Measurements from ENCODE around the gene CHRM5.

The CHRM5 gene

DNA sequence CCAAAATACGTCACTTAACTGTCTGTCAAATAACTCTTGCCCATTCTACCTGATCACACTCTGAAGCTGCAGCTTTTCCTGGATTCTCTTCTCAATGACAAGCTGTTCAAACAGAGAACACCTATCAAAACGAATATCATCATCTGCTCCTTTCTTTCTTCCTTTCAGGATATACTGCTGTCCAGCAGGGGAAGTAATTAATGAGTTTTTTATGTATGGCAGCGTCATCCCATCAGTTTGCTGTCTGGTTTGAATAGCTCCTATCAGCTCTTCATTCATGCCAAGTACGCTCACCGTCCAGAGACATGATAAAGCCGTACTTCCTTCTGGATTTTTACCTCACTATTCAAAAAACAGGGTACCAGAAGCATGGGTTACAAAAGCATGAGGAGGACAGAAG, at the start of gene CHRM5:
TSS of gene CHRM5 (plus strand) at position 274 of the 400 bp plus-strand sequence. CDS start 94,221 bp downstream, outside the sequence.
- no peak for DNase-seq

DNA sequence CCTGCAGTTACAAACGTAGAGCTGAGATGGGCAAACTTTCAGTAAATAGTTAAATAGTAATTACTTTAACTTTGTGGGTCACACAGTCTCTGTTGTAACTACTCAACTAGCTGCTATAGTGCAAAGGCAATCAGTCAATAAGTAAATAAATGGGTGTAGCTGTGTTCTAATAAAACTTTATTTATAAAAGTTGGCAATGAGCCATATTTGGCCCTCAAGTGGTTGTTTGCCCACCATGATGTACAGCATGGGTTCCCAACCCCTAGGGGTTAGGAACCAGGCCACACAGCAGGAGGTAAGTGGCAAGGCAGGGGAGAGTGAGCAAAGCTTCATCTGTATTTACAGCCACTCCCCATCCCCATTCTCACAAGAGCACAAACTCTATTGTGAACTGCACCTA, 44.9 kb upstream of the CHRM5 start:
- no peak for DNase-seq

DNA sequence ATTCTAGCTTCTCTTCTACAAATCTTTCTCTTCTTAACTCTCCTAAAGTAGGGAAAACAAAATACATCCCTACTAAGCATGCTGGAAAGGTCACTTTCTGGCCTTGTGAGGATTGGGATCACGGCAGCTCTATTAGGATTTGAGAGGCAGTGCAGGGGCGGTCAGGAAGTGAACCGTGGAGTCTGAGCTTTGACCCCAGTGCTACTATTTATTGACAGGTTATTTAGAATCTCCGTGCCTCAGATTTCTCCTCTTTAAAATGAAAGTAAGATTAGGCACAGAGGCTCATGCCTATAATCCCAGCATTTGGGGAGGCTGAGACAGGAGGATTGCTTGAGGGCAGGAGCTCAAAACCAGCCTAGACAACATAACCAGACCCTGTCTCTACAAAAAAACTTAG, 42.0 kb upstream of the CHRM5 start:
- no peak for DNase-seq

- DNase-seq = no peak
Observed at GRCh38 chr15:33932734-33933133, 35.6 kb upstream of the CHRM5 start.

- no peak for DNase-seq
Observed at GRCh38 chr15:33934396-33934795, 33.9 kb upstream of the CHRM5 start.

- DNase-seq = no peak
Observed at GRCh38 chr15:33934921-33935320, 33.4 kb upstream of the CHRM5 start.

DNA sequence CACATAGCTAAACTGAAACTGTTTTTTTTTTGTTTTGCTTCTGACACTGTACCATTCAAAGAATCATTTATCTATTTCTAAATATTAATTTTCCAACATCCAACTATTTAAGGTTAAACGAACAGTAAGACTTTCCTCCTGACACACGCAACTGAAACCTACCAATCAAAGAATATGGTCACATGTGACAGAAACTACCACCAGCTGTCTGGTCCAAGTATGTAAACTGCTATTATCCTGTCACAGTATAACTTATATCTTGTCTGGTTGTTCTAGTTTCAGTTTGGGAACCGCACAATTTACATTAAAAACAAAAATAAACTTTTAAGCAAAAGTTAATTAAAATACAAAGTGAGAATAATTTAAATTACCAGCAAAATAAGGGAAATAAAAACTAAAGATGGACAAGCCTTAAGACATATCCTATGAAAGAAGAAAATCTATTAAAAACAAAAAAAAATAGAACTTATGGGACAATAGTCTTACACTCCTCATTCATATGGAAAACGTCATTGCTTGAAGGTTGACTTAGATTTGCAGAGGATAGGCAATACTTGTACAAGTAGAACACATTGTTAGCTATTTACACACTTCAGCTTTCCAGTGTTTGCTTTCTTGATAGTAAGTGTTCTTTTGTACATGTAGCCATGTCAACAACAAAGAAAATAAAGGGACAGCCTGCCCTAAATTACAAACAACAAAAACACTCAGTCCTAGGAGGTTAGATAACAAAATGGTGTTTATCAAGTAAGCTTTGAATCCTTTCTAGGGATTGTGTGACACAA, 26.8 kb upstream of the CHRM5 start:
- DNase-seq = no peak

- no peak for DNase-seq
Observed at GRCh38 chr15:33946152-33946551, 22.1 kb upstream of the CHRM5 start.

GRCh38 chr15:33955945-33956344, 12.4 kb upstream of the CHRM5 start:
- no peak for DNase-seq

GRCh38 chr15:33956397-33956796, 11.9 kb upstream of the CHRM5 start:
- no peak for DNase-seq

GRCh38 chr15:33959844-33960548, 8.3 kb upstream of the CHRM5 start:
- no peak for DNase-seq

DNA sequence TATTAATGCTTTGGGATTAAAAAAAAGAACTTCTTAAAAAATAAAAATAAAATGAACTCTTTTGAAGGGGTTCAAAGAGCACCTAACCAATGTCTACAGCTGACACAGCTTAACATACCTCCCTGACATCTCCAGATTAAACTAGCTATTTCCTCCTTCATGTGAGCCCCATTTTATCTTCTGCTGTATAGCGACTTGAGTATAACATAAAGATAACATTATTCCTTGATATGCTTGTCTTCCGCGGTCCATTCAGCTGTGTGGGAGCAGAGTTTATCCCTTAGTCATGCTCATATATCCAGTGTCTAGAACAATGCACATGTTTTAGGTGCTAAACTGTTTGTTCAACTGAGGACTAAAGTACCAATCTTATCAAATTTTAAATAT, 7.8 kb upstream of the CHRM5 start:
- DNase-seq = no peak

DNA sequence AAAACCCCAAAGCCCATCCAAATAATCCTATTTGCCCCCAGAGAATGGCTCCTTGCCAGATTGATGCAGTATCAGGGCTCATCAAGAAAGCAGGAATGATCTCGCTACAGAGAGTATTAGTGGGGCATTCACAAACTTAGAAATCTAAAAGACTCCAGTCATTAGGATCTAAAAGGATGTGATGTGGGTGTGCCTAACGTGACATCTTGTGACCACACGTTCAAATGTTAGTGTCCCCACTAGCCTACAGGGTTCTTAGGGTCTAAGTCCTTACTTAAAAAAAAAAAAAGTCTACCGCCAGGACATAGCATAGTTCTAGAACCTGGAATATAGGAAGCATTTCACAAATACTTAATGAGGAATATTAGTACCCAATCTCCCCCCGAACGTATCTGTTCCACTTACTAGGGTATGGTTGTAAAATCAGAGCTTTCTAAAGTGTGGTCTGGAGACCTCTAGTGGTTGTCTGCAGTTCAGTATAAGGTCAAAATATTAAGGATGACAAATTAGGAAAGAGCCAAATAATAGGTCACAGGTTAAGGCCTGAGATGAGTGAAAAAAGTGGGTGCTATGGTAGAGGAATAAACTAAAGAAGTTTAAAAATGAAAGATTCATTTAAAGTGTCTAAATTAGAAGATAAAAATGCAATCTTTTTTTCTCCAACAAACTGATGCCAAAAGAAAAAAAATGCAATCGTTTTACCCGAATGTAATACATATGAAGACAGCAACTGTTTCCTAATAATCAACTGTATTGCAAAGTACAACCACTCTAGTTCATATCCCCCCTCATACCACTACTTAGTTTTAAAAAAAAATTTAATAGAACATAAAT, 4.2 kb upstream of the CHRM5 start:
- peak; percentile 6 for DNase-seq

GRCh38 chr15:33964665-33965040, 3.6 kb upstream of the CHRM5 start:
- no peak for DNase-seq

DNA sequence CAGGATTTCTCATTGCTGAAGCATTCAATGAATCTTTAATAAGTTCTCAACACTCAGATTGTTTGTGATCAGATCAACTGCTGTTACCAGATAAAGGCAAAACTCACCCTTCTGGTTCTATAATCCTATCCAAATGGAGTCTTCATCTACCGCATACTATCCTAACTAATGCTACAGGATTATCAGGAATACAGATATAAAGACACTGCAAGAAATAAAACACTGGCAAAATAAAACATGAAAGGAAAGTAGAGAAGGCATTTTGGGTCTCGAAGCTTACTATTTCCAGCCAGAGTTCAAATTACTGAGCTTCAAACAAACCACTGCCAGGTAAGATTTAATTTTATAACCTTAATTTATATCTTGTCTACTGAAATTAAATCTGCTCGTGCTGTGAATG, 524 bp downstream of the CHRM5 start:
- no peak for DNase-seq

GRCh38 chr15:33971811-33972210, 3.5 kb downstream of the CHRM5 start:
- no peak for DNase-seq

DNA sequence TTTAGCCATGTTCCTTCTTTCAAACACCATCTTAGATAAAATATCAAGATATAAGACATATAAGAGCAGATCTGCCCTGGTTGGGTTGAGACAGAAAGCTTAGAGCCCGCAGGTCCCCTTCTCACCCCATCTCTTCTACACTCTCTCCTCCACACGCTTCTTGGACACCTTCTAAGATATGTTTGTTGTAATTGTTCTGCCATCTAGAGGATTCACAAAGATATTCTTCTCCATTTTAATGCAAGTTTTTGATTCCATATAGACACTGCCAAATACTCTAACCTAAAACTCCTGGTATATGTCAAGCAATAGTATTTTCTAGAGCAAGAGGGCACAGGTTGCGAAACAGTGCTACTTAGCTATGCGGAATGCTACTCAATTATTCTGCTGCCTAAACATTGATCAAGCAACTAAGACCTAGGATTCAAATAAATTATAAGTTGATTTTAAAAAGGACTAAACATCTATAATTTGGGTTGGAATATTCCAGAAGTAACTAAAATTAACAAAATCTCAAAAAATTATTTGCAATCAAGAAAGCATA, 6.8 kb downstream of the CHRM5 start:
- DNase-seq = no peak

- DNase-seq = no peak
Observed at GRCh38 chr15:33980159-33980558, 11.9 kb downstream of the CHRM5 start.

GRCh38 chr15:33982516-33982915, 14.2 kb downstream of the CHRM5 start:
- DNase-seq = no peak

DNA sequence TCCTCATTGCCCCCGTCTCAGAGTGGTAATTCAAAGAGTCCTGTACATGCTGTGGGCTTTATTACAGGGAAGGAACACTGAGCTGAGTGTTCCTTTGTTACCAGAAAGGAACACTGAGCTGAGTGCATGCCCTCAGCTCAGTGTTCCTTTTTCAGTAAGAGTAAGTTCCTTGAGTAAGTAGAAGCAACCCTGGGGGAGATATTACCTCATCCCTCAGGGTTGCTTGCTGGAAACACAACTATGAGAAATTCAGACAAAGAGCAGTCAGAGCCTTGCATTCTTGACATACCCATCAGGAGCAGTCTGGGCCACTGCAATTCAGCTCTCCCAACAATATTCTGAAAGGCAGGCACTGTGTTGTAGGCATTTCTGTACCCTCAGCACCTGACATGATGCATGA, 17.0 kb downstream of the CHRM5 start:
- peak; percentile 29 for DNase-seq

DNA sequence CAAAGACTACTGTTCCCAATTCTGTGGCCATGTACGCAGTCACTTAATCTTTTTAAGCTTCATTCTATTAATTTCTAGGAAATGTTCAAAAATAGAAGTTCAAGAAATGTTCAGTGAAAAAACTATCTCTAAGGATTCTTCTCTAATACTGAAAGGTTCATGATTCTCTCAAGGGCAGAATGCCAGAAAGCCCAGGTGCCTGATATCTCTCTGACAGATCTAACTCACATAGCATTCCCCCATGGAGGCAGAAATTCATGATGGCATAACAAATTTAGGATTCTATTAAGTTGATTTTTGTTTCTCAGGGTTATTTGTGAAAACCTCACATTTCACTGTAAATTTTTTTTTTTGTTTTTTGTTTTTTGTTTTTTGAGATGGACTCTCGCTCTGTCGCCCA, 17.5 kb downstream of the CHRM5 start:
- no peak for DNase-seq

DNA sequence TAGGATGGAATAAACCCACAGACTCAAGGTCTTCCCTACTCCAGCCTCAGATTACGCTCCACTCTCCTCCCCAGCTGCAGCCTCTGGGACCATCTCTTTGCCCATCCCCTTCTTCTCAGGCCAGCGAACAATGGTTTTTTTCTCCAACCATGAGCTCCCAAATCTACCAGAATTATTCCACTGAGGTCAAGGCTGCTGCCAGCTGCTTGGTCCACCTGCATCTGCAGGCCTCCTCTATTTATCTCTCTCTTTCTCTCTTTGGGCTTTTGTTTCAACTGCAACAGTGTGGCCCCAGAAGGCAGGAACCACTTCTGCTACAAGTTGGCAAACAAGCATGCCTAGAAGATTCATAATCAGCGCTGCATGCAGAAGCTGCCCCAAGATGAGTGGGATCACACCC, 19.1 kb downstream of the CHRM5 start:
- no peak for DNase-seq

DNA sequence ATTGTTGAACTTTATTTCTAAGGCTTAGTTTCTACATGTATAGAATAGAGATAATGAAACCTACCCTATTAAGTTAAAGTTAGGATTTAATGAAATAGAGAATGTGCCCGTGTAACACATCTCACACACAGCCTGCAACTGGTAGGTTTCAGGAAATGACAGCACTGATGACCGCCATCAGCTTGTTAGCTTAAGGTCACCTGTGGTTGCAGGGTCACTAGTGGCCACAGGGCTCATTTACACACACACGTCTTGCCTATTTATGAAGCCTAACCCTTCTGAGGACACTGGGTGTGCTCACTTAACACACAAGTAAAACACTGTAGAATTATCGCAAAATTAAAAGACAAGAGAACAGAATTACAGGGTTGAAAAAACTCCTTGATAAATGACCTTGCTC, 20.1 kb downstream of the CHRM5 start:
- DNase-seq = no peak
